SK-N-SH (cell line): ENCODE data around the gene BCL6B. TPM values are rescaled to one million over a fixed set of nuclear protein-coding genes. Genes with fewer than 3 reads are reported as not detected.
A peak's percentile ranks its signal among the peaks of the same experiment; 100 is the strongest.

Source experiments
- CTCF ChIA-PET: fragments of 300-600, 350-600 bp; formaldehyde crosslinking; extraction: SDS; loops from one replicate; lab custom pipeline; 2021; lab: Yijun Ruan, JAX
- POLR2A ChIA-PET: fragments of 350-600 bp; sonication (Branson Sonifier 250); formaldehyde crosslinking; extraction: SDS; loops from one replicate; lab custom pipeline; 2020; ENCODE audit warnings: antibody characterized with exemption, inconsistent platforms; lab: Yijun Ruan, JAX
- DNase-seq: peaks from one replicate; pipeline ENCODE4 v3.0.0; 2012
- H2AFZ ChIP-seq: fragments of 200-600 bp; sonication (generic); 2 replicates; pipeline ENCODE4 v1.8.1; 2016; ENCODE audit warnings: antibody characterized with exemption, mild to moderate bottlenecking, low read depth
- H3F3A ChIP-seq: fragments of 200-600 bp; sonication (generic); replicated peaks from 2 replicates; pipeline ENCODE3; 2016; ENCODE audit warnings: antibody characterized with exemption, mild to moderate bottlenecking; ENCODE audit not compliant: insufficient read depth
- H3K27ac ChIP-seq, 2 experiments: fragments of 200-500 bp in 1 of 2; fragments of 200-600 bp in 1 of 2; sonication (Bioruptor generic) in 1 of 2; sonication (generic), shearing (Covaris generic) in 1 of 2; 2 replicates each; pipeline versions ENCODE4 v1.5.1 to v1.6.1; 2014 to 2016; ENCODE audit warnings: low read depth in 2 of 2, inconsistent platforms in 1 of 2, low read length in 1 of 2, mild to moderate bottlenecking in 1 of 2, mixed read lengths in 1 of 2
- H3K27me3 ChIP-seq: fragments of 200-600 bp; sonication (generic), shearing (Covaris generic); 2 replicates; pipeline ENCODE4 v1.6.1; 2016; ENCODE audit warnings: mixed run types; ENCODE audit not compliant: insufficient read depth
- H3K36me3 ChIP-seq, 2 experiments: fragments of 200-500 bp in 1 of 2; fragments of 200-600 bp in 1 of 2; sonication (Bioruptor generic) in 1 of 2; sonication (generic) in 1 of 2; replicated peaks in 1 of 2; 2 replicates each; pipeline versions ENCODE3 to v1.5.1; 2014 to 2016; ENCODE audit warnings: low read length in 1 of 2, mild to moderate bottlenecking in 1 of 2; ENCODE audit not compliant: insufficient read depth in 2 of 2, control insufficient read depth in 1 of 2
- H3K4me1 ChIP-seq, 2 experiments: fragments of 200-500 bp in 1 of 2; fragments of 200-600 bp in 1 of 2; sonication (Bioruptor generic) in 1 of 2; sonication (generic), shearing (Covaris generic) in 1 of 2; 2 replicates each; pipeline versions ENCODE4 v1.5.1 to v1.6.1; 2014 to 2016; ENCODE audit warnings: low read depth in 1 of 2, low read length in 1 of 2, mixed run types in 1 of 2; ENCODE audit not compliant: insufficient read depth in 2 of 2, control insufficient read depth in 1 of 2
- H3K4me2 ChIP-seq: fragments of 200-600 bp; sonication (generic), shearing (Covaris generic); 2 replicates; pipeline ENCODE4 v1.6.1; 2017; ENCODE audit warnings: mixed run types
- H3K4me3 ChIP-seq, 2 experiments: fragments of 200-500 bp in 1 of 2; fragments of 200-600 bp in 1 of 2; sonication (Bioruptor generic) in 1 of 2; sonication (generic), shearing (Covaris generic) in 1 of 2; 2 replicates each; pipeline versions ENCODE4 v1.5.1 to v1.8.1; 2014 to 2016; ENCODE audit warnings: low read depth in 2 of 2, inconsistent platforms in 1 of 2, low read length in 1 of 2, mild to moderate bottlenecking in 1 of 2, mixed read lengths in 1 of 2, moderate library complexity in 1 of 2
- H3K79me2 ChIP-seq: fragments of 200-600 bp; sonication (generic); 2 replicates; pipeline ENCODE4 v1.8.1; 2017; ENCODE audit warnings: mild to moderate bottlenecking; ENCODE audit not compliant: insufficient read depth
- H3K9ac ChIP-seq: fragments of 200-600 bp; sonication (generic); 2 replicates; pipeline ENCODE4 v1.6.1; 2017; ENCODE audit warnings: mixed run types
- H3K9me2 ChIP-seq: fragments of 200-600 bp; sonication (generic); 2 replicates; pipeline ENCODE4 v1.6.1; 2017; ENCODE audit warnings: mixed run types
- H3K9me3 ChIP-seq: fragments of 200-600 bp; sonication (generic); 2 replicates; pipeline ENCODE4 v1.6.1; 2017; ENCODE audit warnings: mixed run types, mild to moderate bottlenecking, moderate library complexity
- H4K20me1 ChIP-seq: fragments of 200-600 bp; sonication (generic); 2 replicates; pipeline ENCODE4 v1.6.1; 2017; ENCODE audit warnings: mild to moderate bottlenecking, mixed run types; ENCODE audit not compliant: insufficient read depth
- EZH2phosphoT487 ChIP-seq: fragments of 200-600 bp; sonication (generic); IDR thresholded peaks from 2 replicates; pipeline ENCODE4 v1.6.1; 2017; ENCODE audit warnings: low read depth, mixed run types, mild to moderate bottlenecking, antibody characterized with exemption, moderate library complexity, borderline replicate concordance
- GATA2 ChIP-seq: sonication (generic); formaldehyde crosslinking; IDR thresholded peaks from 2 replicates; pipeline ENCODE4 v1.5.0; 2020; ENCODE audit warnings: mild to moderate bottlenecking, missing genetic modification reagents
- JUND ChIP-seq: IDR thresholded peaks from 2 replicates; pipeline ENCODE4 v1.4.0; 2012
- POLR2AphosphoS5 ChIP-seq: IDR thresholded peaks from 2 replicates; pipeline ENCODE4 v1.6.1; 2012; ENCODE audit warnings: low read depth, low read length
- RCOR1 ChIP-seq: fragments of 150-350 bp; IDR thresholded peaks from 2 replicates; pipeline ENCODE4 v1.6.1; 2017; ENCODE audit warnings: antibody characterized with exemption, low read length
- REST ChIP-seq: IDR thresholded peaks from 2 replicates; pipeline ENCODE4 v1.6.1; 2012; ENCODE audit warnings: mild to moderate bottlenecking, low read depth, low read length, moderate library complexity
- TCF12 ChIP-seq: IDR thresholded peaks from 2 replicates; pipeline ENCODE4 v1.4.0; 2012
- USF1 ChIP-seq: IDR thresholded peaks from 2 replicates; pipeline ENCODE4 v1.4.0; 2012; ENCODE audit warnings: low read depth, borderline replicate concordance
- ZBTB33 ChIP-seq: IDR thresholded peaks from 2 replicates; pipeline ENCODE4 v1.4.0; 2012; ENCODE audit warnings: low read depth, borderline replicate concordance
- WGBS: methylation state at CpG from one replicate; pipeline ENCODE4 v1.1.6; 2017; ENCODE audit warnings: low lambda C conversion rate; 5-methylcytosine and 5-hydroxymethylcytosine counted together
- polyA plus RNA-seq, 3 experiments: library from polyadenylated mRNA; depleted of rRNA; stranded (reverse); fragments of >200 nt; gene quantifications; 2 replicates each; pipeline ENCODE4 v1.2.3, GENCODE V29; 2012

The BCL6B gene
- polyA plus RNA-seq, 1 of the 3 experiments (the other 2 are of a cell fraction), result 0.02 TPM

- H3K27ac ChIP-seq, result peak overlapping the region; percentile 95
- H3K4me1 ChIP-seq, result peaks cover 12 to 39% of the 10 kb centered on the region in 2 experiments; a peak in 3 of 4 replicates
- no peaks in the 10 kb centered on the region for H3K9me3 ChIP-seq
- peak overlapping the region; percentile 20; the same call in 1 of the 2 replicates for H2AFZ ChIP-seq
- H3K36me3 ChIP-seq, result peaks cover 0 to 7% of the 10 kb centered on the region in 2 experiments
- H3K9me2 ChIP-seq, result no peaks in the 10 kb centered on the region
- ChIA-PET POLR2A (no interaction called here), CTCF (interaction anchor here (0.6 to 1.9 kb wide), 5 partner anchors 8 to 101 kb away, joined by 3 to 9 read pairs (median 5); partner anchors contain the start of gene BCL6B)
- peak overlapping the region; percentile 83 for H3K4me2 ChIP-seq
- peak overlapping the region; percentile 97 for H3K9ac ChIP-seq
- peaks cover 12% of the 10 kb centered on the region for H3F3A ChIP-seq
- TF ChIP-seq ZBTB33 (0 out of 2 replicates have a peak, but pooled peaks have one; percentile 7), POLR2AphosphoS5 (no peak), USF1 (no peak; the same call in 1 of the 2 replicates)
- no peaks in the 10 kb centered on the region for H3K27me3 ChIP-seq
- H3K4me3 ChIP-seq, result peak overlapping the region; percentile 78 to 85
- H4K20me1 ChIP-seq, result no peaks in the 10 kb centered on the region
- DNase-seq, result no peak
- peaks cover 37% of the 10 kb centered on the region for H3K79me2 ChIP-seq
- WGBS, result 36% methylated on average over 35 of the region's 56 CpGs
Observed at GRCh38 chr17:7014995-7015958, 7.6 kb upstream of the BCL6B start.

- no peak overlapping the region for H3K4me3 ChIP-seq
- peaks cover 5 to 32% of the 10 kb centered on the region in 2 experiments; a peak in 2 of 4 replicates for H3K4me1 ChIP-seq
- peaks cover 0 to 7% of the 10 kb centered on the region in 2 experiments for H3K36me3 ChIP-seq
- no peak overlapping the region for H3K9ac ChIP-seq
- CTCF ChIA-PET, result interaction anchor here (1.4 to 1.9 kb wide), 3 partner anchors 16 to 102 kb away, joined by 3 to 9 read pairs (median 7); no protein-coding TSS in a partner anchor
- TF ChIP-seq TCF12 (no peak), GATA2 (CRISPR knock-in tag) (no peak), RCOR1 (no peak), JUND (no peak), ZBTB33 (no peak), REST (no peak), EZH2phosphoT487 (no peak), USF1 (no peak)
- TF ChIP-seq, all 33 proteins: peak for 0
- peaks cover 24% of the 10 kb centered on the region for H3F3A ChIP-seq
- H3K4me2 ChIP-seq, result no peak overlapping the region
- no peaks in the 10 kb centered on the region for H4K20me1 ChIP-seq
- H2AFZ ChIP-seq, result no peak overlapping the region
- WGBS, result 100% methylated on average over 3 of the region's 3 CpGs
- peaks cover 26% of the 10 kb centered on the region for H3K79me2 ChIP-seq
- no peaks in the 10 kb centered on the region for H3K9me2 ChIP-seq
- POLR2A ChIA-PET, result no interaction called here
- no peaks in the 10 kb centered on the region for H3K9me3 ChIP-seq
- DNase-seq, result no peak
- no peaks in the 10 kb centered on the region for H3K27me3 ChIP-seq
- H3K27ac ChIP-seq, result no peak overlapping the region; a peak in 1 of 4 replicates
Observed at GRCh38 chr17:7016418-7016817, 6.4 kb upstream of the BCL6B start.
